GM21723 (cell line): ENCODE measurements around the gene SCN9A.
"Not testable (repeated sequence)": the region's sequence is repeated elsewhere in the genome, so short reads cannot be mapped to it uniquely, and the experiment has no call there.

ENCODE experiments used
- ATAC-seq: cut with Tn5 transposase; IDR thresholded peaks from one replicate; pipeline ENCODE4 v1.9.1; 2021; ENCODE audit warnings: mild to moderate bottlenecking, moderate library complexity; ENCODE audit not compliant: unreplicated experiment

Gene SCN9A

GRCh38 chr2:166375195-166375735, 479 bp downstream of the SCN9A start:
- ATAC-seq, result peak; percentile 54

GRCh38 chr2:166373951-166374350, 1.8 kb downstream of the SCN9A start:
- no peak for ATAC-seq

GRCh38 chr2:166373539-166373938, 2.2 kb downstream of the SCN9A start:
- no peak for ATAC-seq

- ATAC-seq, result no peak
These were observed 2.6 kb downstream of the SCN9A start for GRCh38 chr2:166373105-166373504.

- ATAC-seq, result no peak
These were observed 3.7 kb downstream of the SCN9A start for GRCh38 chr2:166372046-166372445.

GRCh38 chr2:166365803-166366420, 9.8 kb downstream of the SCN9A start:
- ATAC-seq, result no peak

- no peak for ATAC-seq
These were observed 10.5 kb downstream of the SCN9A start for GRCh38 chr2:166365239-166365638.

- no peak for ATAC-seq
These were observed 11.1 kb downstream of the SCN9A start for GRCh38 chr2:166364476-166365161.

- ATAC-seq, result no peak
These were observed 14.2 kb downstream of the SCN9A start for GRCh38 chr2:166361351-166362153.

GRCh38 chr2:166360906-166361305, 14.8 kb downstream of the SCN9A start:
- ATAC-seq, result no peak

GRCh38 chr2:166360426-166360825, 15.3 kb downstream of the SCN9A start:
- ATAC-seq, result no peak

- ATAC-seq, result not testable (repeated sequence)
These were observed 17.8 kb downstream of the SCN9A start for GRCh38 chr2:166357950-166358321.

GRCh38 chr2:166357068-166357949, 18.4 kb downstream of the SCN9A start:
- ATAC-seq, result no peak

GRCh38 chr2:166351319-166351718, 24.4 kb downstream of the SCN9A start:
- no peak for ATAC-seq

- ATAC-seq, result no peak
These were observed 25.2 kb downstream of the SCN9A start for GRCh38 chr2:166350525-166350924.

GRCh38 chr2:166344286-166345113, 31.2 kb downstream of the SCN9A start:
- no peak for ATAC-seq

- ATAC-seq, result peak; percentile 53
These were observed 32.3 kb downstream of the SCN9A start for GRCh38 chr2:166343467-166343866.

- ATAC-seq, result no peak
These were observed 34.3 kb downstream of the SCN9A start for GRCh38 chr2:166341426-166341825.

- ATAC-seq, result no peak
These were observed 36.9 kb downstream of the SCN9A start for GRCh38 chr2:166338831-166339339.

- no peak for ATAC-seq
These were observed 37.8 kb downstream of the SCN9A start for GRCh38 chr2:166337932-166338331.
